ENCODE results near the gene PYGL.

- TF ChIP-seq CTCF (conservative IDR thresholded peaks at IDR 0.05) (no peak), EZH2 (IDR thresholded peaks at IDR 0.05; ENCODE audit: low read depth) (no peak)
Measured at GRCh38 chr14:50932592-50933495, 11.4 kb downstream of the PYGL start.

Data from PC-9 (cell line).